Tibial nerve (tissue), 4 donors: ENCODE results near the gene ZFX. TPM values are rescaled to one million over a fixed set of nuclear protein-coding genes. Genes with fewer than 3 reads are reported as not detected.

Source experiments
- DNase-seq, 2 donors: peaks; one replicate each; pipeline ENCODE4 v3.0.0-alpha.2; 2019; ENCODE audit warnings: low spot score in 2 of 2
- H3K27ac ChIP-seq, 4 donors: fragments of 200-600 bp; sonication (generic) in 3 of 4; one replicate each; pipeline ENCODE4 v1.5.1; 2017 to 2019; ENCODE audit warnings: mild to moderate bottlenecking in 1 of 4
- H3K27me3 ChIP-seq, 2 donors: fragments of 200-600 bp; sonication (generic) in 1 of 2; one replicate each; pipeline versions ENCODE4 v1.5.1 to v1.6.0; 2017 to 2019
- H3K36me3 ChIP-seq, 3 donors: fragments of 200-600 bp; sonication (generic); one replicate each; pipeline ENCODE4 v1.5.1; 2018 to 2019
- H3K4me1 ChIP-seq, 4 donors: fragments of 200-600 bp; sonication (generic) in 3 of 4; one replicate each; pipeline ENCODE4 v1.5.1; 2017 to 2019
- H3K4me3 ChIP-seq, 4 donors: fragments of 200-600 bp; sonication (generic) in 3 of 4; one replicate each; pipeline ENCODE4 v1.5.1; 2017 to 2019; ENCODE audit warnings: mild to moderate bottlenecking in 1 of 4, moderate library complexity in 1 of 4
- H3K9me3 ChIP-seq, 4 donors: fragments of 200-600 bp; sonication (generic) in 3 of 4; one replicate each; pipeline ENCODE4 v1.5.1; 2017 to 2019
- EP300 ChIP-seq, 2 donors: sonication (generic); formaldehyde crosslinking; IDR thresholded peaks; one replicate each; pipeline ENCODE4 v1.6.1; 2017; ENCODE audit warnings: antibody characterized with exemption in 2 of 2, mild to moderate bottlenecking in 1 of 2
- POLR2A ChIP-seq, 2 donors: fragments of 450-650 bp; IDR thresholded peaks; one replicate each; pipeline ENCODE4 v1.6.1; 2017; ENCODE audit warnings: antibody characterized with exemption in 2 of 2, mild to moderate bottlenecking in 2 of 2, moderate library complexity in 2 of 2
- WGBS, 2 donors: methylation state at CpG; one replicate each; pipeline ENCODE4 v1.1.5; 2018; 5-methylcytosine and 5-hydroxymethylcytosine counted together
- total RNA-seq, 4 donors: library from RNA; depleted of rRNA; stranded (reverse); fragments of >200 nt; gene quantifications; one replicate each; pipeline ENCODE4 v1.1.0, GENCODE V29; 2016
- TF ChIP-seq, protein P1 (sequence below), 5 experiments: fragments of 200-600 bp in 3 of 5; fragments of 450-650 bp in 2 of 5; sonication (generic) in 3 of 5; IDR thresholded peaks; one replicate each; pipeline ENCODE4 v1.5.1; 2016 to 2019; ENCODE audit warnings: antibody characterized with exemption in 5 of 5, mild to moderate bottlenecking in 3 of 5, moderate library complexity in 2 of 5

ZFX gene
- total RNA-seq, 4 donors from 2014 or later = 30.4 to 136 (median 33.3) TPM

DNA sequence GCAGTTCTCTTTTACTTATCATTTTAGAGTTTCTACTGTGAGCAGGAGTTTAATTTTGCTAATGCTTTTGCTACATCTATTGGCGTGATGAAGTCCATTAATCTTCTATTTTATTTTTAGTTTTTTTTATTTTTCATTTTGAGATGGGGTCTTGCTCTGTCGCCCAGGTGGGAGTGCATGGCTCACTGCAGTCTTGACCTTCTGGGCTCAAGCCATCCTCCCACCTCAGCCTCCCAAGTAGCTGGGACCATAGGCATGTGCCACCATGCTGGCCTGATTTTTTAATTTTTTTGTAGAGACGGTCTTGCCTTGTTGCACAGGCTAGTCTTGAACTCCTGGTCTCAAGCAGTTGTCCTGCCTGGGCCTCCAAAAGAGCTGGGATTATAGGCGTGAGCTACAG lies 9.4 kb downstream of the ZFX start:
- TF ChIP-seq, protein P1, sequence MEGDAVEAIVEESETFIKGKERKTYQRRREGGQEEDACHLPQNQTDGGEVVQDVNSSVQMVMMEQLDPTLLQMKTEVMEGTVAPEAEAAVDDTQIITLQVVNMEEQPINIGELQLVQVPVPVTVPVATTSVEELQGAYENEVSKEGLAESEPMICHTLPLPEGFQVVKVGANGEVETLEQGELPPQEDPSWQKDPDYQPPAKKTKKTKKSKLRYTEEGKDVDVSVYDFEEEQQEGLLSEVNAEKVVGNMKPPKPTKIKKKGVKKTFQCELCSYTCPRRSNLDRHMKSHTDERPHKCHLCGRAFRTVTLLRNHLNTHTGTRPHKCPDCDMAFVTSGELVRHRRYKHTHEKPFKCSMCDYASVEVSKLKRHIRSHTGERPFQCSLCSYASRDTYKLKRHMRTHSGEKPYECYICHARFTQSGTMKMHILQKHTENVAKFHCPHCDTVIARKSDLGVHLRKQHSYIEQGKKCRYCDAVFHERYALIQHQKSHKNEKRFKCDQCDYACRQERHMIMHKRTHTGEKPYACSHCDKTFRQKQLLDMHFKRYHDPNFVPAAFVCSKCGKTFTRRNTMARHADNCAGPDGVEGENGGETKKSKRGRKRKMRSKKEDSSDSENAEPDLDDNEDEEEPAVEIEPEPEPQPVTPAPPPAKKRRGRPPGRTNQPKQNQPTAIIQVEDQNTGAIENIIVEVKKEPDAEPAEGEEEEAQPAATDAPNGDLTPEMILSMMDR (IDR thresholded peaks at IDR 0.05) = no peak
- no peak for TF ChIP-seq EP300 (IDR thresholded peaks at IDR 0.05)
- no peak for TF ChIP-seq POLR2A (IDR thresholded peaks at IDR 0.05)
- H3K27me3 ChIP-seq = no peaks in the 10 kb centered on the region
- H3K36me3 ChIP-seq = no peaks in the 10 kb centered on the region
- no peaks in the 10 kb centered on the region for H3K9me3 ChIP-seq
- H3K4me1 ChIP-seq = peaks cover 0 to 33% (median 6%) of the 10 kb centered on the region in 4 donors
- WGBS, 2 donors = 93 to 96% methylated on average over 4 of the region's 4 CpGs
- no peak overlapping the region for H3K4me3 ChIP-seq
- no peak overlapping the region for H3K27ac ChIP-seq
- DNase-seq = no peak

DNA sequence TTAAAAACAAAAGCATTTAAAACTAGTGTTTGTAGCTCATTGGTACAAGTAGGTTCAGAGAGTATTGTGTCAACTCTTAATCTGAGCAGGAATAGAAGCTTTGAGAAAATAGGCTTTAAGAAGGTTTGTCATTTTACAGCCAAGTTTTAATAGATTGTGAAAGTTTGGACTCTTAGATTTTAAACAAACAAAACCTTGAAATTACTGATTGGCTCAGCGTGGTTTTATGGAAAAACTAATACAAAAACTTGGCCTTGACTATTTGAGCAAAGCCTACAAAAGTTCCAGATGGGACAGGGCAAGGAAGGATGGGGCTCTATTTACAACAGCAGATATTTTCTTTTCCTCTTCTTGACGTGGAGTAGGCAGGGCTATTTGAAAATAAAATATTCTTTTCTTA lies 16.5 kb downstream of the ZFX start:
- Histone ChIP-seq H3K27me3 (no peaks in the 10 kb centered on the region), H3K4me1 (peaks cover under 1 to 38% (median 14%) of the 10 kb centered on the region in 4 donors), H3K9me3 (no peaks in the 10 kb centered on the region), H3K4me3 (no peak overlapping the region), H3K27ac (no peak overlapping the region), H3K36me3 (no peaks in the 10 kb centered on the region)
- no peak for DNase-seq
- 38 to 53% methylated on average over 2 of the region's 2 CpGs for WGBS, 2 donors
- TF ChIP-seq, protein P1 (IDR thresholded peaks at IDR 0.05) = no peak
- no peak for TF ChIP-seq POLR2A (IDR thresholded peaks at IDR 0.05)
- no peak for TF ChIP-seq EP300 (IDR thresholded peaks at IDR 0.05)

DNA sequence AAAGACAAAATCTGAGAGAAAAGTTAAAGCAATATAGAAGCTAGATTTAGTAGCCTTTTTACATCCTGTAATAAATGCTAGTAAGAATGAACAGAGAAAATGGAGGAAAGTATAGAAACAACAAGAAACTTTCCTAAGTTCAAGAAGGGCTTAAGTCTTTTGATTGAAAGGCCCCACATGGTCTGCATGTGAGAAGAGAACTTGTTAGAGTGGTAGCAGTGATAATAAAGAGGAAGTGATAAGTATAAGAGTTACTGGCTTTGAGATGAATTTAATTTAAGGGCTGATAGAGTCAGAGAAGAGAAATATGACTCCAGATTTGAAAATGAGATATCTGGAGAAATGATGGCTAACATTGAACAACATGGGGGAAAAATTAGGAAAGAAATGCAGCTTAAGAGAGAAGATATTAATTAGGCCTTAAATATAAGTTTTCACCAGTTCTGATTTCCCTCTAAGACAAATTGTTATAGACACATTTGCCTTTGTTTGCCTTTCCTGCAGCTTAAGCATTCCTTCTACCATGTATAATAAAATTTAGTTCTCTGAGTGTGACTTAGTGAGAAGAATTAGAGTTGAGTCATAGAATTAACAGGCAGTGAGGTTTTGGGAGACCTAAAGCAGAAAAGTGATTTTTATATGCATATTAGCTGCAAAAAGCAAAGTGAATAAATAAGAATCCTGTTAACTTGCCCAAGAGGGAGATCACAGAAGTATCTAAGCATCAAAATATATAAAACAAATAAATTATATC lies 18.4 kb downstream of the ZFX start:
- Histone ChIP-seq H3K4me1 (peaks cover 4 to 40% (median 14%) of the 10 kb centered on the region in 4 donors), H3K27me3 (no peaks in the 10 kb centered on the region), H3K36me3 (no peaks in the 10 kb centered on the region), H3K27ac (no peak overlapping the region), H3K4me3 (no peak overlapping the region), H3K9me3 (no peaks in the 10 kb centered on the region)
- DNase-seq = no peak
- no peak for TF ChIP-seq EP300 (IDR thresholded peaks at IDR 0.05)
- TF ChIP-seq, protein P1 (IDR thresholded peaks at IDR 0.05) = no peak
- no peak for TF ChIP-seq POLR2A (IDR thresholded peaks at IDR 0.05)

DNA sequence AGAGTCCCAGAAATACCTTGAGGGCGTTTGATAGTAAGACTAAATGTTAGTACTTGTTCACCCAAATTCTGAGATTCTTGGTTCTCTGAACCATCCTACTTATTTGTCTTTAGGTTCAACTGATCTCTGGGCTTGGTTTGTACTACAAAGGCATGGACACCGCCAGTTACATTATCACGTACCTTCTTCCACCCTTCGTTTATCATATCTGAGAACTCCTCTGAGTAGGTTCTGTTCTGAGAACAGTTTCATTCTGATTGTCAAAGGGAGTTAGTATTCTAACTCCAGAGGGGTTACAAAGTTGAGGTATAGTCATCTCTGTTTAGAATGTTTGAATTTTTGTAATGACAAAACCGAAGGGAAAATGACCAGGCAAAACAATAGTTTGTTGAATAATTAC lies 19.3 kb downstream of the ZFX start:
- H3K4me1 ChIP-seq = peaks cover 4 to 40% (median 14%) of the 10 kb centered on the region in 4 donors
- TF ChIP-seq EP300 (IDR thresholded peaks at IDR 0.05) (no peak), POLR2A (IDR thresholded peaks at IDR 0.05) (no peak)
- TF ChIP-seq, protein P1 (IDR thresholded peaks at IDR 0.05) = no peak
- H3K9me3 ChIP-seq = no peaks in the 10 kb centered on the region
- peaks cover 0 to 7% (median 0%) of the 10 kb centered on the region in 3 donors for H3K36me3 ChIP-seq
- no peak for DNase-seq
- 81 to 86% methylated on average over 5 of the region's 5 CpGs for WGBS, 2 donors
- H3K27ac ChIP-seq = no peak overlapping the region
- no peaks in the 10 kb centered on the region for H3K27me3 ChIP-seq
- H3K4me3 ChIP-seq = no peak overlapping the region

DNA sequence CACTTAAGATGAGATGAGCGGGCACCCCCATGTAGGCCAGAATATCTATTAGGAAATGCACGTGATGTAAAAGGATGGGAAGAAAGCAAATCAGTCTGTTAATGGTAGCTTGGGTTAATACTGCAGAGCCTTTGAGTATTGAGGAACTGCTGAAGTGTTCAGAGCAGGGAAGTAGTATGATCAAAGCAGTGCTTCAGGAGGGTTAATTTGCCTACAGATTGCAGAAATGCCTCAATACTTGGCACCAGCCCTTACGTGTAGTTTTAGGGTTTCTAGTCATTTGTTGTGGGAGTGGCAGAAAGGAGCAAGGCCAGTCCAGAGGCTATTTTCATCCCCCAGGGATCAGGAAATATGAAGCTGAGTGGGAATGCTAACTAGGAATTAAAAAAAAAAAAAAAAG lies 19.7 kb downstream of the ZFX start:
- no peak for TF ChIP-seq POLR2A (IDR thresholded peaks at IDR 0.05)
- TF ChIP-seq, protein P1 (IDR thresholded peaks at IDR 0.05) = no peak
- TF ChIP-seq EP300 (IDR thresholded peaks at IDR 0.05) = no peak
- H3K4me1 ChIP-seq = peaks cover 4 to 40% (median 14%) of the 10 kb centered on the region in 4 donors
- no peak overlapping the region for H3K27ac ChIP-seq

More for the DNA sequence above, 19.7 kb downstream of the ZFX start:
- H3K36me3 ChIP-seq = peaks cover 0 to 11% (median 0%) of the 10 kb centered on the region in 3 donors
- H3K9me3 ChIP-seq = no peaks in the 10 kb centered on the region
- no peaks in the 10 kb centered on the region for H3K27me3 ChIP-seq
- 44 to 59% methylated on average over 3 of the region's 3 CpGs for WGBS, 2 donors
- no peak overlapping the region for H3K4me3 ChIP-seq
- no peak for DNase-seq
